T47D (cell line): ENCODE measurements around the gene TMEM131L.
"Not testable (repeated sequence)": the region's sequence is repeated elsewhere in the genome, so short reads cannot be mapped to it uniquely, and the experiment has no call there.

Source experiments
- DNase-seq, 2 experiments: peaks; one replicate each; pipeline versions ENCODE4 v3.0.0 to v3.0.0-alpha.2; 2011 to 2012; ENCODE audit warnings: low read depth in 1 of 2, low spot score in 1 of 2
- JUND ChIP-seq: IDR thresholded peaks from 2 replicates; pipeline ENCODE4 v1.6.1; 2012; ENCODE audit warnings: low read depth
- in situ Hi-C: cut with HindIII; loops from 2 replicates; pipeline ENCODE4 v1.10.0; 2016; ENCODE audit warnings: low sequenced_read_pairs, low pct_unique_long_range_greater_than_20kb

TMEM131L gene, protein sequence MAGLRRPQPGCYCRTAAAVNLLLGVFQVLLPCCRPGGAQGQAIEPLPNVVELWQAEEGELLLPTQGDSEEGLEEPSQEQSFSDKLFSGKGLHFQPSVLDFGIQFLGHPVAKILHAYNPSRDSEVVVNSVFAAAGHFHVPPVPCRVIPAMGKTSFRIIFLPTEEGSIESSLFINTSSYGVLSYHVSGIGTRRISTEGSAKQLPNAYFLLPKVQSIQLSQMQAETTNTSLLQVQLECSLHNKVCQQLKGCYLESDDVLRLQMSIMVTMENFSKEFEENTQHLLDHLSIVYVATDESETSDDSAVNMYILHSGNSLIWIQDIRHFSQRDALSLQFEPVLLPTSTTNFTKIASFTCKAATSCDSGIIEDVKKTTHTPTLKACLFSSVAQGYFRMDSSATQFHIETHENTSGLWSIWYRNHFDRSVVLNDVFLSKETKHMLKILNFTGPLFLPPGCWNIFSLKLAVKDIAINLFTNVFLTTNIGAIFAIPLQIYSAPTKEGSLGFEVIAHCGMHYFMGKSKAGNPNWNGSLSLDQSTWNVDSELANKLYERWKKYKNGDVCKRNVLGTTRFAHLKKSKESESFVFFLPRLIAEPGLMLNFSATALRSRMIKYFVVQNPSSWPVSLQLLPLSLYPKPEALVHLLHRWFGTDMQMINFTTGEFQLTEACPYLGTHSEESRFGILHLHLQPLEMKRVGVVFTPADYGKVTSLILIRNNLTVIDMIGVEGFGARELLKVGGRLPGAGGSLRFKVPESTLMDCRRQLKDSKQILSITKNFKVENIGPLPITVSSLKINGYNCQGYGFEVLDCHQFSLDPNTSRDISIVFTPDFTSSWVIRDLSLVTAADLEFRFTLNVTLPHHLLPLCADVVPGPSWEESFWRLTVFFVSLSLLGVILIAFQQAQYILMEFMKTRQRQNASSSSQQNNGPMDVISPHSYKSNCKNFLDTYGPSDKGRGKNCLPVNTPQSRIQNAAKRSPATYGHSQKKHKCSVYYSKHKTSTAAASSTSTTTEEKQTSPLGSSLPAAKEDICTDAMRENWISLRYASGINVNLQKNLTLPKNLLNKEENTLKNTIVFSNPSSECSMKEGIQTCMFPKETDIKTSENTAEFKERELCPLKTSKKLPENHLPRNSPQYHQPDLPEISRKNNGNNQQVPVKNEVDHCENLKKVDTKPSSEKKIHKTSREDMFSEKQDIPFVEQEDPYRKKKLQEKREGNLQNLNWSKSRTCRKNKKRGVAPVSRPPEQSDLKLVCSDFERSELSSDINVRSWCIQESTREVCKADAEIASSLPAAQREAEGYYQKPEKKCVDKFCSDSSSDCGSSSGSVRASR (N-terminal part only)

DNA sequence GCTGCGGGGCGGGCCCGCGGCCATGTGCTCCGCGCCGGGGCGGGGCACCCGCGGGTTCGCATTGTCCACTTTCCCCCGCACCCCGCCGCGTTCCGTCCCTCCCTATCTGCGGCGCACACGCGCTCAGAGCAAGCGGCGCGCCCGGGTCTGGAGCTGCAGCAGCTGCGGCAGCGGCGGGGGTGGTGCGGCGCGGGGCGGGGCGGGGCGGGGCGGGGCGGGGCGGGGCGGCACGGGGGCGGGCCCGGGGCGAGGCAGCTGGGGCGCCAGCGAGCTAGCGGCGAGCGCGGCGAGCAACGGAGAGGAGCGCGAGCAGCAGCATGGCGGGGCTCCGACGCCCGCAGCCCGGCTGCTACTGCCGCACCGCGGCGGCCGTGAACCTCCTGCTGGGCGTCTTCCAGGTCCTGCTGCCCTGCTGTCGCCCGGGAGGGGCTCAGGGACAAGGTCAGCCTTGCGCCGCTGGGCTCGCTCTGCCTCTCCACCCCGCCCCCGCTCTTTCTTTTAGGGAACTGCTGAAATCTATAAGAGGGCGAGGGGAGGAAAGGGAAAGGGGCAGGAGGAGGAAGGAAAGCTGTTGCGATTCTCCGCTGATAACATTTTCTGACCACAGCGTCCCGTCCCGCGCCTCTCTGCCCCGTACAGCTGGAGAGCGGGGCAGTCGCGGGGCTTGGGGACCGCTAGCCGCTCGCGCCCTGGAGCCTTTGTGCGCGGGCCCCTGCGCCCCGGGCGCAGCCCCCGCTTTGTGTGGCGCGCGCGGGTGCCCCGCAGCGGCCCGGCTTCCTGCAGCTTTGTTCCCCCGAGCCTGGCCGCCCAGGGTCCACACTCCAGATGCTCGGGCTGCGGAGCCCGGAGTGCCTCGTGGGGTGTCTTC, at the start of gene TMEM131L:
Gene TMEM131L (plus strand): TSS at position 280 of the 868 bp plus-strand sequence. CDS start 38 bp downstream, at position 318.
- DNase-seq, result peak; percentile 51 to 67
- TF ChIP-seq JUND, result no peak
- in situ Hi-C loops, result no loop called here

DNA sequence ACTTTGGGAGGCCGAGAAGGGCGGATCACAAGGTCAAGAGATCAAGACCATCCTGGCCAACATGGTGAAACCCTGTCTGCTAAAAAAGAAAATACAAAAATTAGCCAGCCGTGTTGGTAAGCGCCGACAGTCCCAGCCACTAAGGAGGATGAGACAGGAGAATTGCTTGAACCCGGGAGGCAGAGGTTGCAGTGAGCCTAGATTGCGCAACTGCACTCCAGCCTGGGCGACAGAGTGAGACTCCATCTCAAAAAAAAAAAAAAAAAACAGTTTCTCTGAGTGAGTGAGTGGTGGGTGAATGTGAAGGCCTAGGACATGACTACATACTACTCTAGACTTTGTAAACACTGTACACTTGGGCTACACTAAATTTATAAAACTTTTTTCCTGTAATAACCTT, 49.7 kb upstream of the TMEM131L start:
- in situ Hi-C loops, DNase-seq: not testable (repeated sequence)

DNA sequence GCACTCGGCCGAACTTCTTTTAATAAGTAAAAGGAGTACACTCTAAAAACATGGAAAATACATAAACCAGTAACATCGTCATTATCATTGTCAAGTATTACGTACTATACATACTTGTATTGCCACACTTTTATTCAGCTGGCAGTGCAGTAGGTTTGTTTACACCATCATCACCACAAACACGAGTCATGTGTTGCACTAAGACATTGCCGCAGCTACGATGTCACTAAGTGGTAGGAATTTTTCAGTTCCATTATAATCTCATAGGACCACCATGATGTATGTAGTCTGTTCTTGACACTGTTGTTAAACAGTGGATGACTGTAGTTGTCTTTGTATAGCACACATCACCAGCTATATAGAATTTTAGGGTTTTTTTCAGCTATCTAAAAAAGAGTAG, 48.0 kb upstream of the TMEM131L start:
- TF ChIP-seq JUND, result no peak
- no peak for DNase-seq
- in situ Hi-C loops, result no loop called here

DNA sequence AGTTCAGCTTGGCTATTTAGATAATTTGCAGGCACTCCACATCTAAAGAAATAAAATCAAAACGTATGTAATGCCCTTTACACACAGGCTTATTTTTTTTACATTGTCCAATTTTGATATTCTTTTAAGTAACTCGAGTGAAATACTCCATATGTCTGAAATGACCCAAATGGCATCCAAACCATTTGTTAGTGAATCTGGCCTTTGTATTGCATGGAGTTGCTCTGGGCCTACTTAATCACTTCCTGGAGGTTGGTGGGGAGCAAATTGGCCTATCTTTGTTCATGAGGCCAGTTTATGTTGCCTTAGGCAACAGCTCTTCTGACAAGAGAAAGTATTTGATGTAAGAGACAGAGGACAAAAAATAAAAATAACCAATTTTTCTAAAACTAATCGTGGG, 47.6 kb upstream of the TMEM131L start:
- DNase-seq, result no peak
- in situ Hi-C loops, result no loop called here
- no peak for TF ChIP-seq JUND

DNA sequence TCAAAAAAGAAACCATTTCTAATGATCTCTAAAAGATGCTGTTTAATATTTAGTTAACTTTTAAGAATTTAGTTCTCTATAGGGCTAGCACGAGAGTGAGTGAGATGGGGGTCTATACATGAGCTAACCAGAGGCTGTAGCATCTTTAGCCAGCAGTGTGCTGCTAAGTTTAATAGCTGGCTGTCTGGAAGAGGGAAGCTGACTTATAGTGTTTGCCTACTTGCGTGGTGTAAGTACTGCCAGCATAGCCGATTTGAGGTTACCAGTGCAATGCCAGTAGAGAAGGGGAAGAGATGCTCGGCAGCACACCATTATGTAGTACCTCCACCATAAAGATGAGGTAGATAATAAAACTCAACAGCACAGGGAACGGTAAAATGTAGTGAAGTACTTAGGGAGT, 47.1 kb upstream of the TMEM131L start:
- in situ Hi-C loops, result no loop called here
- no peak for TF ChIP-seq JUND
- DNase-seq, result no peak

DNA sequence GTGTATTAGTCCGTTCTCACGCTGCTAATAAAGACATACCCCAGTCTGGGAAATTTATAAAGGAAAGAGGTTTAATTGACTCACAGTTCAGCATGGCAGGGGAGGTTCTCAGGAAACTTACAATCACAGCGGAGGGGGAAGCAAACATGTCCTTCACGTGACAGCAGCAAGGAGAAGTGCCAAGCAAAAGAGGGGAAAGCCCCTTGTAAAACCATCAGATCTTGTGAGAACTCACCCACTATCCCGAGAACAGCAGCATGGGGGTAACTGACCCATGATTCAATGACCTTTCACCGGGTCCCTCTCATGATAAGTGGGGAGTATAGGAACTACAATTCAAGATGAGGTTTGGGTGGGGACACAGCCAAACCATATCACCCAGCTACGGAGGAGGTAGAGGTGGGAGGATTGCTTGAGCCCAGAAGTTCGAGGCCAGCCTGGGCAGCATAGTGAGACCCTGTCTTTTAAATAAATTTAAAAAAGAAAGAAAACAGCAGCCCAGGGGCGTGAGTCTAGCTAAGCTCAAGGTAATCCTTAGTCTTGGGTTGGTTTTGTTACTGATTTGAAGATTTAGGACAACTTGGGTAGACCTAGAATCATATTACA, 46.4 kb upstream of the TMEM131L start:
- no peak for TF ChIP-seq JUND
- no peak for DNase-seq
- in situ Hi-C loops, result no loop called here

DNA sequence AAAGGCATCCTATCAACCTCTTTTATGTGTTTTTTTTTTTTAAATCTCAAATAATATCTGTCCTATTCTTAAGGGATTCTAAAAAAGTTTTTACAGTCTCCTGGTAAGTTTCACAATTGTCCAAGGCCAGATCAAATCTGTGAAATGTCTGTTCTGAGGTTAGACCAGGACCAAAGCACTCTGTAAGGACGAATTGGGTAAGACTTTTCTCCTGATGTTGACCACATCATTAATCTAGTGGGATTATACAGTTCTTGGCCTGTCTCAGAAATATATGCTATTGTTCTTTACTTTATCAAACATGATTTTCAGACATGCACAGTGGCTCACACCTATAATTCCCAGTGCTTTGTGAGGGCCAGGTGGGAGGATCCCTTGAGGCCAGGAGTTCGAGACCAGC, 45.8 kb upstream of the TMEM131L start:
- in situ Hi-C loops, result no loop called here
- TF ChIP-seq JUND, result no peak
- DNase-seq, result no peak

DNA sequence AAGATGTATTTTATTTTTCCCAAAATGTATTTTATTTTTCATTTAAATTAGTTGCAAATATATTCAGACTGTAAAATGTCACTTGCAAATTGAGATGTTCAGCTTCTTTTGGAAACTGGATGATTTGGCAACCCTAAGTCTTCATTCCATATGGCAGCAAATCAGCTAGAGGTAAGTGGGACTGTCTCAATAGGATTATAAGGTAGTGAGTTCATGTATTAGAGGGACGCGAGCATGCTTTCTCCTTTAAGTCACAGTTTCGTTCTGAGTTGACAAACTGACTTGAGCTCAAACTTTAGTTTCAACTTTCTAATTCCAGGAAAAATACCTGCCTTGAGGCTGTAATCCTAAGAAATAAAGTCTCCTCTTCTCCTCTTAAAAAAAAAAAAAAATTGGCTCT, 44.2 kb upstream of the TMEM131L start:
- TF ChIP-seq JUND, result no peak
- in situ Hi-C loops, result no loop called here
- no peak for DNase-seq

DNA sequence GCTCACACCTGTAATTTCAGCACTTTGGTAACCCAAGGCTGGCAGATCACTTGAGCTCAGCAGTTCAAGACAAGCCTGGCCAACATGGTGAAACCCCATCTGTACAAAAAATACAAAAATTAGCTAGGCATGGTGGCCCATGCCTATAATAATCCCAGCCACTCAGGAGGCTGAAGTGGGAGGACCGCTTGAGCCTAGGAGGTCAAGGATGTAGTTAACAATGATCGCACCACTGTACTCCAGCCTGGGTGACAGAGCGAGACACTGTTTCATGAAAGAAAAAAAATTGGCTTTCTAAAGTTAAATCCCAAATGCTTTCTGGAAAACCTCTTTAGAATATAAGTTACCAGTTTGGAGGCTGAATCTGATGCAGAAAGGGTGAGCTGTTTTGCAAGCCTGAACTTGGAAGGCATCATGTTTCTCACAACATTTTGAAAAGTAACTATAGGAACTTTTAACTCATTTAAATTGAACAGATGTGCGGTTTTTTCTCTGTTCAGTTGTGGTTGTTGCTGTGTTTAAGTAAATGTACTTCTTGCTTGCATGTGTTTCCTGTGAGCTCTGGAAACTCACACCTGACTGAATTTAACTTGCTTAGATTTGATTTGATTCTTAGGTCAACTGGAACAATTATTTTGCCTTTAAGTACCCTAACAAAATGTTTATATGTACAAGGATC, 39.8 kb upstream of the TMEM131L start:
- no peak for DNase-seq
- in situ Hi-C loops, result no loop called here
- TF ChIP-seq JUND, result no peak

DNA sequence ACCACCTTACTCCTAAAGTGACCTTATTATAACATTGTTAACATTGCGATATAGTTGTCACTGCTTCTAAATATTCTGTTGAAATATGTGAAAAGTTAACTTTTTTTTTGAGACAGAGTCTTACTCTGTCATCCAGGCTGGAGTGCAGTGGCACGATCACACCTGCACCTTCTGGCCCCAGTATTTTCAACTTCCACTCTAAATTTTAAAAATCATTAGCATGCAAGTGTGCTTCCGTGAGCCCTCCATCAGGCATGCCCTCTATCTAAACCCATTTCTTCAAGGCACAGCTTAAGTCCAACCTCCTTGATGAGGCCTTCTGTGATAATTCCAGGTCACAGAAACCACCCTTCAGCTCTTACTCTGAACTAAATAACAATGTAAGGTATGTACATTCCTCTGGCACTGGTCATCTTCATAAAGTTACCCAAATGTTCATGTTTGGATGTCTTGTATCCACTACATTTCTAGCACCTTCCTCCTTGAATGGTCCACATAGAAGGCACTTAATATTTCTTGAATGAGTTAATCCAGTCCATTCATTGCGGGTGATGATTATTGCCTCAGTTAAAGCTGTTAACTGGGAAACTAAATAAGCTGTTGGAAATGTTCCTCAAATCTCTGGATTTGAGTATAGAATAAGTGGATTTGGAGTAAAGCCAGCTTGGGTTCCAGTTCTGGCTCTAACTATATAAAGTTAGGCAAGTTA, 38.6 kb upstream of the TMEM131L start:
- in situ Hi-C loops, result no loop called here
- DNase-seq, result no peak
- TF ChIP-seq JUND, result no peak
